ENCODE data around the gene RNF167.

RNF167 gene

GRCh38 chr17:4939796-4940554 is at the start of gene RNF167, which contains the start of gene SLC25A11:
Gene RNF167, plus strand, starts transcription at chr17:4940268. Its CDS starts 642 bp downstream, at chr17:4940910.
Gene SLC25A11, minus strand, starts transcription at chr17:4940046. Its CDS starts 136 bp downstream, at chr17:4939910.
- peak; percentile 91 to 95 for DNase-seq

GRCh38 chr17:4891411-4892410 is 48.4 kb upstream of the RNF167 start:
- DNase-seq: no peak

- no peak for DNase-seq
Observed at GRCh38 chr17:4892499-4893221, 47.4 kb upstream of the RNF167 start.

GRCh38 chr17:4893272-4893671 is 46.8 kb upstream of the RNF167 start:
- DNase-seq: no peak

- DNase-seq: no peak
Observed at GRCh38 chr17:4893721-4894560, 46.1 kb upstream of the RNF167 start.

GRCh38 chr17:4895121-4895520 is 44.9 kb upstream of the RNF167 start:
- no peak for DNase-seq

GRCh38 chr17:4895657-4896331 is 44.3 kb upstream of the RNF167 start:
- no peak for DNase-seq

- no peak for DNase-seq
Observed at GRCh38 chr17:4896332-4897197, 43.5 kb upstream of the RNF167 start.

- no peak for DNase-seq
Observed at GRCh38 chr17:4897198-4897687, 42.8 kb upstream of the RNF167 start.

- no peak for DNase-seq
Observed at GRCh38 chr17:4897785-4898184, 42.3 kb upstream of the RNF167 start.

- DNase-seq: no peak
Observed at GRCh38 chr17:4898351-4898750, 41.7 kb upstream of the RNF167 start.

GRCh38 chr17:4898927-4899326 is 41.1 kb upstream of the RNF167 start:
- no peak for DNase-seq

GRCh38 chr17:4899341-4900230 is 40.5 kb upstream of the RNF167 start, which contains the start of gene C17orf107:
Gene C17orf107, plus strand, starts transcription at chr17:4899536. Its CDS starts 227 bp downstream, at chr17:4899763.
- DNase-seq: peak; percentile 96

- DNase-seq: peak; percentile 33
Observed at GRCh38 chr17:4900231-4901107, 39.6 kb upstream of the RNF167 start.

- DNase-seq: no peak
Observed at GRCh38 chr17:4901108-4901647, 38.9 kb upstream of the RNF167 start.

GRCh38 chr17:4901648-4902344 is 38.3 kb upstream of the RNF167 start:
- DNase-seq: no peak

GRCh38 chr17:4902540-4902939 is 37.5 kb upstream of the RNF167 start:
- DNase-seq: no peak
